H1 (cell line): Measurements from ENCODE around the gene KCNJ13.

Experiments
- ATF2 ChIP-seq: IDR thresholded peaks from 2 replicates; pipeline ENCODE4 v1.6.1; 2012; ENCODE audit warnings: low read length, inconsistent platforms
- CREB1 ChIP-seq: IDR thresholded peaks from 2 replicates; pipeline ENCODE4 v1.6.1; 2012; ENCODE audit warnings: inconsistent platforms
- EZH2 ChIP-seq: fragments of 200-600 bp; sonication (generic); IDR thresholded peaks from 2 replicates; pipeline ENCODE4 v1.7.1; 2012; ENCODE audit warnings: low read depth, mild to moderate bottlenecking, moderate library complexity, low read length, inconsistent platforms; ENCODE audit not compliant: severe bottlenecking
- GABPA ChIP-seq: IDR thresholded peaks from 2 replicates; pipeline ENCODE4 v1.6.1; 2011; ENCODE audit warnings: mild to moderate bottlenecking, low read length, moderate library complexity, borderline replicate concordance; ENCODE audit not compliant: insufficient read depth
- NANOG ChIP-seq: IDR thresholded peaks from 2 replicates; pipeline ENCODE4 v1.6.1; 2011; ENCODE audit warnings: low read length, low read depth, mild to moderate bottlenecking, inconsistent platforms; ENCODE audit not compliant: insufficient read depth, poor library complexity, severe bottlenecking
- NRF1 ChIP-seq: IDR thresholded peaks from 2 replicates; pipeline ENCODE4 v1.6.1; 2011; ENCODE audit warnings: mild to moderate bottlenecking, low read depth, low read length, improper control_type of control experiment
- PHF8 ChIP-seq: fragments of 200-600 bp; sonication (generic); conservative IDR thresholded peaks from 2 replicates; pipeline ENCODE4 v1.7.1; 2012; ENCODE audit warnings: low read depth, mild to moderate bottlenecking, inconsistent platforms, low read length, moderate library complexity
- POLR2A ChIP-seq, 2 experiments: IDR thresholded peaks; 1 replicate in 1 of 2; 2 replicates in 1 of 2; pipeline ENCODE4 v1.6.1; 2011; ENCODE audit warnings: low read depth in 2 of 2, low read length in 2 of 2, mild to moderate bottlenecking in 2 of 2; ENCODE audit errors: control extremely low read depth in 1 of 2
- POLR2AphosphoS5 ChIP-seq: IDR thresholded peaks from 2 replicates; pipeline ENCODE4 v1.6.1; 2011; ENCODE audit warnings: low read depth, low read length
- SAP30 ChIP-seq: fragments of 300-600 bp; sonication (generic); IDR thresholded peaks from 2 replicates; pipeline ENCODE4 v1.7.1; 2012; ENCODE audit warnings: low read length, moderate library complexity, mild to moderate bottlenecking, inconsistent platforms; ENCODE audit not compliant: insufficient read depth, insufficient replicate concordance
- SIX5 ChIP-seq: IDR thresholded peaks from 2 replicates; pipeline ENCODE4 v1.6.1; 2011; ENCODE audit warnings: mild to moderate bottlenecking, low read depth, low read length
- TEAD4 ChIP-seq: IDR thresholded peaks from 2 replicates; pipeline ENCODE4 v1.6.1; 2012; ENCODE audit warnings: low read depth, low read length, inconsistent platforms, mixed read lengths
- USF2 ChIP-seq: IDR thresholded peaks from 2 replicates; pipeline ENCODE4 v1.6.1; 2011; ENCODE audit warnings: low read length, improper control_type of control experiment
- TF ChIP-seq, protein P1 (sequence below), 3 experiments: IDR thresholded peaks; 1 replicate in 2 of 3; 2 replicates in 1 of 3; pipeline versions ENCODE4 v1.5.1 to v1.6.1; 2011; ENCODE audit warnings: low read length in 3 of 3, mild to moderate bottlenecking in 3 of 3, inconsistent platforms in 2 of 3, low read depth in 1 of 3, moderate library complexity in 1 of 3; ENCODE audit not compliant: insufficient read depth in 1 of 3; ENCODE audit errors: control extremely low read depth in 1 of 3

- no peak for TF ChIP-seq CREB1
- TF ChIP-seq, protein P1, sequence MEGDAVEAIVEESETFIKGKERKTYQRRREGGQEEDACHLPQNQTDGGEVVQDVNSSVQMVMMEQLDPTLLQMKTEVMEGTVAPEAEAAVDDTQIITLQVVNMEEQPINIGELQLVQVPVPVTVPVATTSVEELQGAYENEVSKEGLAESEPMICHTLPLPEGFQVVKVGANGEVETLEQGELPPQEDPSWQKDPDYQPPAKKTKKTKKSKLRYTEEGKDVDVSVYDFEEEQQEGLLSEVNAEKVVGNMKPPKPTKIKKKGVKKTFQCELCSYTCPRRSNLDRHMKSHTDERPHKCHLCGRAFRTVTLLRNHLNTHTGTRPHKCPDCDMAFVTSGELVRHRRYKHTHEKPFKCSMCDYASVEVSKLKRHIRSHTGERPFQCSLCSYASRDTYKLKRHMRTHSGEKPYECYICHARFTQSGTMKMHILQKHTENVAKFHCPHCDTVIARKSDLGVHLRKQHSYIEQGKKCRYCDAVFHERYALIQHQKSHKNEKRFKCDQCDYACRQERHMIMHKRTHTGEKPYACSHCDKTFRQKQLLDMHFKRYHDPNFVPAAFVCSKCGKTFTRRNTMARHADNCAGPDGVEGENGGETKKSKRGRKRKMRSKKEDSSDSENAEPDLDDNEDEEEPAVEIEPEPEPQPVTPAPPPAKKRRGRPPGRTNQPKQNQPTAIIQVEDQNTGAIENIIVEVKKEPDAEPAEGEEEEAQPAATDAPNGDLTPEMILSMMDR (IDR thresholded peaks at IDR 0.05; ENCODE audit: control extremely low read depth in 1 of 3, insufficient read depth in 1 of 3, low read depth in 1 of 3, low read length in 3 of 3), result no peak
- TF ChIP-seq GABPA, result no peak
- TF ChIP-seq SIX5, result no peak
- no peak for TF ChIP-seq NRF1
- TF ChIP-seq SAP30, result no peak
- TF ChIP-seq EZH2, result no peak
- TF ChIP-seq PHF8, result no peak
- TF ChIP-seq TEAD4, result no peak
- no peak for TF ChIP-seq USF2
- TF ChIP-seq POLR2A (IDR thresholded peaks at IDR 0.05; ENCODE audit: control extremely low read depth in 1 of 2, low read depth in 2 of 2, low read length in 2 of 2), result no peak
- TF ChIP-seq ATF2, result no peak
- TF ChIP-seq NANOG, result no peak
- TF ChIP-seq POLR2AphosphoS5, result no peak
These were observed 55.1 kb downstream of the KCNJ13 start for GRCh38 chr2:232721261-232721660.
